Prostate gland (tissue), 2 donors: Measurements from ENCODE around the gene USP47. TPM values are rescaled to one million over a fixed set of nuclear protein-coding genes. Genes with fewer than 3 reads are reported as not detected.

Experiments used
- DNase-seq: peaks from one replicate; pipeline ENCODE4 v3.0.0-alpha.2; 2019; ENCODE audit warnings: low spot score
- H3K27ac ChIP-seq, 2 donors: fragments of 200-600 bp; sonication (generic); 2 replicates each; pipeline ENCODE4 v1.5.1; 2017 to 2019
- H3K27me3 ChIP-seq: fragments of 200-600 bp; sonication (generic); replicated peaks from 2 replicates; pipeline ENCODE4 v1.5.1; 2019; ENCODE audit not compliant: insufficient read depth
- H3K36me3 ChIP-seq, 2 donors: fragments of 200-600 bp; sonication (generic); 1 replicate in 1 of 2; 2 replicates in 1 of 2; pipeline versions ENCODE4 v1.5.1 to v1.8.1; 2017 to 2019
- H3K4me1 ChIP-seq: fragments of 200-600 bp; sonication (generic); replicated peaks from 2 replicates; pipeline ENCODE4 v1.5.1; 2019
- H3K4me3 ChIP-seq, 2 donors: fragments of 200-600 bp; sonication (generic); 2 replicates each; pipeline ENCODE4 v1.5.1; 2017 to 2019
- H3K9me3 ChIP-seq: fragments of 200-600 bp; sonication (generic); 2 replicates; pipeline ENCODE4 v1.5.1; 2017
- POLR2A ChIP-seq: fragments of 450-650 bp; IDR thresholded peaks from one replicate; pipeline ENCODE4 v1.6.1; 2016; ENCODE audit warnings: antibody characterized with exemption, mild to moderate bottlenecking
- POLR2AphosphoS5 ChIP-seq: sonication (generic); formaldehyde crosslinking; IDR thresholded peaks from one replicate; pipeline ENCODE4 v1.6.1; 2017; ENCODE audit warnings: antibody characterized with exemption
- WGBS: methylation state at CpG from one replicate; pipeline ENCODE4 v1.1.5; 2018; 5-methylcytosine and 5-hydroxymethylcytosine counted together
- intact Hi-C: fragments of 100-400 bp; cut with DNase I; formaldehyde crosslinking; loops from one replicate; pipeline ENCODE4 v1.14.2; 2022
- total RNA-seq, 2 donors: library from RNA; depleted of rRNA; stranded (reverse); fragments of >200 nt; gene quantifications; one replicate each; pipeline ENCODE4 v1.1.0, GENCODE V29; 2016
- TF ChIP-seq, protein P1 (sequence below), 4 experiments: fragments of 200-600 bp in 2 of 4; fragments of 450-650 bp in 2 of 4; sonication (generic) in 2 of 4; IDR thresholded peaks; 1 replicate in 3 of 4; 2 replicates in 1 of 4; pipeline ENCODE4 v1.5.1; 2016 to 2019; ENCODE audit warnings: antibody characterized with exemption in 4 of 4, mild to moderate bottlenecking in 2 of 4, moderate library complexity in 2 of 4

The USP47 gene
- total RNA-seq, 2 donors from 2014 or later = 58.4 to 76.6 TPM

DNA sequence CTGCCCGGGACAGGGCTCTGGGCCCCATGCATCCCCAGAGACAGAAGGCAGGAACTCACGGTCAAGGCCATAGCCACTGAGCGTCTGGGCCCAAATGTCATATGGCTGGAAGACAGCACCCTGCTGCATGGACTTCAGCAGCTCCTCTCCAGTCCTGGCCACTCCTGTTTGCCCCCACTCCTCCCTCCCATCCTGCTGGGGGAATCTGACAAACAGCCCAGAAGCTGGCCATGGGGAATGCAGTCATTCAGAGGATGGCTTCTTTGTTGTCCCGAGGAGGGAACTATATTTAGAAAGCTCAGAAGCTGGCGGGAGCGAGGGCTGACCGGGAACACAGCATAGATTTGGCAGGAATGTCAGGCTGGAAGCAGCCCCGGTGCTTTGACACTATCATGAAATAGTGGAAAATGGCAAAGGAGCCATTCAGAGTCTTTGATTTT is 131.6 kb downstream of the USP47 start:
- no peaks in the 10 kb centered on the region for H3K4me1 ChIP-seq
- no peak for TF ChIP-seq POLR2A
- TF ChIP-seq, protein P1, sequence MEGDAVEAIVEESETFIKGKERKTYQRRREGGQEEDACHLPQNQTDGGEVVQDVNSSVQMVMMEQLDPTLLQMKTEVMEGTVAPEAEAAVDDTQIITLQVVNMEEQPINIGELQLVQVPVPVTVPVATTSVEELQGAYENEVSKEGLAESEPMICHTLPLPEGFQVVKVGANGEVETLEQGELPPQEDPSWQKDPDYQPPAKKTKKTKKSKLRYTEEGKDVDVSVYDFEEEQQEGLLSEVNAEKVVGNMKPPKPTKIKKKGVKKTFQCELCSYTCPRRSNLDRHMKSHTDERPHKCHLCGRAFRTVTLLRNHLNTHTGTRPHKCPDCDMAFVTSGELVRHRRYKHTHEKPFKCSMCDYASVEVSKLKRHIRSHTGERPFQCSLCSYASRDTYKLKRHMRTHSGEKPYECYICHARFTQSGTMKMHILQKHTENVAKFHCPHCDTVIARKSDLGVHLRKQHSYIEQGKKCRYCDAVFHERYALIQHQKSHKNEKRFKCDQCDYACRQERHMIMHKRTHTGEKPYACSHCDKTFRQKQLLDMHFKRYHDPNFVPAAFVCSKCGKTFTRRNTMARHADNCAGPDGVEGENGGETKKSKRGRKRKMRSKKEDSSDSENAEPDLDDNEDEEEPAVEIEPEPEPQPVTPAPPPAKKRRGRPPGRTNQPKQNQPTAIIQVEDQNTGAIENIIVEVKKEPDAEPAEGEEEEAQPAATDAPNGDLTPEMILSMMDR (IDR thresholded peaks at IDR 0.05) = no peak
- TF ChIP-seq POLR2AphosphoS5 = peak; percentile 68
- WGBS = 28% methylated on average over 8 of the region's 8 CpGs
- intact Hi-C loops = no loop called here
- no peaks in the 10 kb centered on the region for H3K36me3 ChIP-seq
- no peak overlapping the region for H3K4me3 ChIP-seq
- DNase-seq = peak; percentile 26
- H3K27me3 ChIP-seq = no peaks in the 10 kb centered on the region
- H3K9me3 ChIP-seq = no peaks in the 10 kb centered on the region
- peak overlapping the region; percentile 54 to 57 for H3K27ac ChIP-seq

DNA sequence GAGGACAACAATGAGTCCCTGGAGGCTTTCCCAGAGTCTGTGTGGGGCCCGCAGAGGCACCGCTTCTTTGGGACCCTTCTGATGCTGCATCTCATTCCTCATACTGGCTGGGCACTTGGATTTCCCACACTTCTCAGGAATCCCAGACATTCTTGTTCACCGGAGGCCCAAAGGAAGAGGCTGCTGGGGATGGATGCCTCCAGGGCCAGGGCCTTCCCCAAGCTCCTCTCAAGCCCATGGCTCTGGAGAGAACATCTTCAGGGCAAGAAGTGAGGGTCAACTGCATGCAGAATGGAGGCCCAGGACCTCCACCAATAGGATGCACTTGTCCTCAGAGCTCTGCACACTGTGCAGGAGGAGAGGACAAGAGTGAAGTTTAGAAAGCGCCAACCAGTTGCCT is 132.1 kb downstream of the USP47 start:
- DNase-seq = no peak
- H3K4me1 ChIP-seq = no peaks in the 10 kb centered on the region
- intact Hi-C loops = no loop called here
- peak overlapping the region; percentile 54 to 57 for H3K27ac ChIP-seq
- no peak overlapping the region for H3K4me3 ChIP-seq
- TF ChIP-seq, protein P1 (IDR thresholded peaks at IDR 0.05) = no peak
- no peak for TF ChIP-seq POLR2A
- no peak for TF ChIP-seq POLR2AphosphoS5
- H3K36me3 ChIP-seq = no peaks in the 10 kb centered on the region
- H3K9me3 ChIP-seq = no peaks in the 10 kb centered on the region
- no peaks in the 10 kb centered on the region for H3K27me3 ChIP-seq
- 44% methylated on average over 4 of the region's 4 CpGs for WGBS

DNA sequence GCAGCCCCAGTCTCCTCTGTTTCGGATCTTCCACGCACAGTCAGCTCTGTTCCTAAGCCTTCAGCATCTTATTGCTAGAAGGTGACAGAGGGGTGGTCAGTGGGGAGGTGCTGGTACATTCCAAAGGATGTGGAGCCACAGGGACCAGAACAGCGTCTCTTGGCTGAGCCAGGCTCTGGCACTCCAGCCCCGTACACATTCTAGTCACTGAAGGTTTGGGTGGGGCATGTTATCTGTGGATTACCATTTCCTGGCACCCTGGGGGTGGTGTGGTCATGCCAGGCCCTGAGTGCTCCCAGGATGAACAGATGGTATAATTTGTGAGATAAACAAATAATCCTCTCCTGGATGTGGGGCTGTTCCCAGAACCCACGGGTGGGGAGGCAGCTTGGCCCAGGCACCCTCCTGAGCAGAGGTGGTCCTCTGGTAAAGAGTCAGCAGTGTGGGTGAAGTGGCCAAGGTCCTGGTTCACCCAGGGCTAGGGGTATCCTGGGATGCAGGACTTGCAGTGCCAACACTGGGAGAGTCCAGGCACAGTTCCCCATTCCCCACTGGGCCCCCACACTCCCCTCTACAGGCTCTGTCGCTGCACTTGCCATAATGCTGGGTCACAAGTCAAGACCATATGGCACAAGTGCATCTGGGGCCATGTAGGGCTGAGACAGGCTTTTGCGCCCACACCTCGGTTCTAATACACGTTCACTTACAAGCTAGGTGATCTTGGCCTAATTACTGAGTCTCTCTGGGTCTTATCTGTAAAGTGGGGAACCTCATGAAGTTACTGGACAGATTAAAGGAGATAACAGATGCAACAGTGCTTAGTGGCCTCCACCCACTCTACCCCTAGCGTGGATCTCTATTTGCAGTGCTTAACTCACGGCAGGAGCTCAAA is 133.7 kb downstream of the USP47 start:
- H3K27ac ChIP-seq = no peak overlapping the region
- H3K4me1 ChIP-seq = no peaks in the 10 kb centered on the region
- DNase-seq = no peak

DNA sequence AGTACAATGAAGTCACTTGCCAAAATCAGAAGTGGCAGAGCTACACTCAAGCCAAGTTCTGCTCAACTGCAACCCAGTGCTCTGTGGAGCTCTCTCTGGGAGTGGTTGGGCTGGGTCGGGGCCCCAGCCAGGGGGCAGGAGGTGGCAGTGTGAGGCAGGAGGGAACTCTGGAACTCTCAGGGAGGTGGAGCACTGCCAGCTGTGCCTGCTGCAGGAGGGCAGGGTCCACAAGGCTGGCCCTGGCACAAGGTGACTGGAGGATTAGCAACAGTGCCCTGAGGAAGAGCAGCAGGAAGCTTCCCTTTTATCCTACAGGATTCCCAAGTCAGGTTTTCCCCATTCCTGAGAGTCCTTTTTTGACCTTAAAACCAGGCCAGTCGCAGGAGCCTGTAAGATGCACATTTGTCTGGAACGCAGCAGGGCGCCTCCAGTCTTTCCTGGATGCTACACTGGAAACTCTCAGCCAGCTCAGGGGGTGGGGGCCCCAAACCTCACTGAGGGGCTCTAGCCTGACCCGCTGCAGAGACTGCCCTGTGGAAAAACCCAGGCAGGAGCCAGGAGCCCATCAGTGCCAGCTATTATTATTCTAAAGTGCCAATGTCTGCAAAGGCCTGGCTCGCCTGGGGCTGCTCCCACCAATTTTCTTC is 134.8 kb downstream of the USP47 start:
- peak overlapping the region; percentile 52 to 57 for H3K27ac ChIP-seq
- 65% methylated on average over 6 of the region's 6 CpGs for WGBS
- intact Hi-C loops = no loop called here

More for the DNA sequence above, 133.7 kb downstream of the USP47 start:
- intact Hi-C loops = no loop called here
- Histone ChIP-seq H3K4me3 (no peak overlapping the region), H3K27me3 (no peaks in the 10 kb centered on the region), H3K36me3 (no peaks in the 10 kb centered on the region), H3K9me3 (no peaks in the 10 kb centered on the region)
- WGBS = 80% methylated on average over 11 of the region's 11 CpGs
- TF ChIP-seq POLR2AphosphoS5 (no peak), POLR2A (no peak)
- TF ChIP-seq, protein P1 (IDR thresholded peaks at IDR 0.05) = no peak

More for the DNA sequence above, 134.8 kb downstream of the USP47 start:
- Histone ChIP-seq H3K36me3 (no peaks in the 10 kb centered on the region), H3K27me3 (no peaks in the 10 kb centered on the region), H3K9me3 (no peaks in the 10 kb centered on the region), H3K4me1 (no peaks in the 10 kb centered on the region), H3K4me3 (no peak overlapping the region)
- DNase-seq = no peak
- TF ChIP-seq, protein P1 (IDR thresholded peaks at IDR 0.05) = no peak
- TF ChIP-seq POLR2AphosphoS5 (no peak), POLR2A (no peak)
